Skeletal muscle cell (primary cell): ENCODE results near the gene PDE3B.
"Not testable (repeated sequence)": the region's sequence is repeated elsewhere in the genome, so short reads cannot be mapped to it uniquely, and the experiment has no call there.

Experiments
- DNase-seq: peaks from one replicate; pipeline ENCODE4 v3.0.0-alpha.2; 2010; ENCODE audit warnings: low read depth
- H3K4me3 ChIP-seq: 2 replicates; pipeline ENCODE4 v1.5.1; 2011; ENCODE audit warnings: low read depth, mild to moderate bottlenecking, control low read depth, low read length, moderate library complexity

PDE3B gene

GRCh38 chr11:14637868-14638409 is 5.7 kb upstream of the PDE3B start:
- no peak overlapping the region for H3K4me3 ChIP-seq
- DNase-seq, result no peak

DNA sequence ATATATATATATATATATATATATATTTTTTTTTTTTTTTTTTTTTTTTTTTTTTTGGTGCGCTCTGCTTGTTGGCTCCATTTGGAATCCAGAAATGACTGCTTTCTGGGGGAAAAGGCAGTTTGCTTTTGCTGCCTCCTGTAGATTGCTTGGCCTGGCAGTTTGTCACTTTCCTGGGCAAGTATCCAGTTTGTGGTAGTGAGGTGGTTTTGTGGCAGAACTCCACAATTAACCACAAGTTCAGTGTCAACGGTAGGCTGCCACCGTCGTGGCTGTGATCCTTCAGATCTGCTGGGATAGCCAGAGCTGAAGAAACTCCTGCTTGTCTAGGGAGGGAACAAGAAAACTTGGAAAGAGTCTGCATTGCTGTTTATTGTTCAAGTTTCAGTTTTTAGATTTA is 5.0 kb upstream of the PDE3B start:
- no peak overlapping the region for H3K4me3 ChIP-seq
- no peak for DNase-seq

DNA sequence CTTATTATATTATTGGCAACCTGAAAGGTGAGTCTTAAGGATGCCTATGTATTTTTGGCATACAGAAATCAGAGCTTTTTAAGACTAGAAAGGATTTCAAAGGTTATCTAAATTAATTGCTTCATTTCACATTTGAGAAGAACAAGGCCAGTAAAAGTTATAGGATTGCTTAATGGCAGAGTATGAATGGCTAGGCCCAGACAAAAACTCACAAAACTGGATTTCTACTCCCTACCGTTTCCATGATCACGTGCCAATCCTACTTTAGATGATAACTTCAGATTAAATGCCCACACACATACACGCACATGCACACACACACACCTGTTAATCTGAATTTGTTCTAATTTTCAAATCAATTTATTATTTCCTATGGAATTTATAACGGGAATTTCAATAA is 1.8 kb upstream of the PDE3B start:
- no peak for DNase-seq
- no peak overlapping the region for H3K4me3 ChIP-seq

- DNase-seq, result no peak
- H3K4me3 ChIP-seq, result no peak overlapping the region
Observed at GRCh38 chr11:14642453-14642852, 1.2 kb upstream of the PDE3B start.

GRCh38 chr11:14642873-14643696 is 519 bp upstream of the PDE3B start:
- no peak for DNase-seq
- peak overlapping the region; percentile 78 for H3K4me3 ChIP-seq

GRCh38 chr11:14644226-14645014 is 816 bp downstream of the PDE3B start:
- no peak for DNase-seq
- peak overlapping the region; percentile 78 for H3K4me3 ChIP-seq

- H3K4me3 ChIP-seq, result peak overlapping the region; percentile 78
- no peak for DNase-seq
Observed at GRCh38 chr11:14645015-14645912, 1.7 kb downstream of the PDE3B start.

- H3K4me3 ChIP-seq, result no peak overlapping the region
- no peak for DNase-seq
Observed at GRCh38 chr11:14645985-14646900, 2.6 kb downstream of the PDE3B start.

DNA sequence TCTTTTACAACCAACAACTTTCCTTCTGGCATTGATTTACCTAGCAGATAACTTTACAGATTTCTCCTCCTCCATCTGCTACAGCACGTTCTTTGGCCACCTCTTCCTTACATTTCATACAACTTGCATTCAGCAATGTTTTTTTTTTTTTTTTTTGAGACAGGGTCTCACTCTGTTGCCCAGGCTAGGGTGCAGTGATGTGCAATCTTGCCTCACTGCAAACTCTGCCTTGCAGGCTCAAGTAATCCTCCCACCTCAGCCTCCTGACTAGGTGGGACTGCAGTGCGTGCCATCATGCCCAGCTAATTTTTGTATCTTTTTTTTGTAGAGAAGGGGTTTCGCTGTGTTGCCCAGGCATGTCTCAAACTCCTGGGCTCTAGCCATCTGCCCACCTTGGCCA is 6.5 kb downstream of the PDE3B start:
- no peak for DNase-seq

DNA sequence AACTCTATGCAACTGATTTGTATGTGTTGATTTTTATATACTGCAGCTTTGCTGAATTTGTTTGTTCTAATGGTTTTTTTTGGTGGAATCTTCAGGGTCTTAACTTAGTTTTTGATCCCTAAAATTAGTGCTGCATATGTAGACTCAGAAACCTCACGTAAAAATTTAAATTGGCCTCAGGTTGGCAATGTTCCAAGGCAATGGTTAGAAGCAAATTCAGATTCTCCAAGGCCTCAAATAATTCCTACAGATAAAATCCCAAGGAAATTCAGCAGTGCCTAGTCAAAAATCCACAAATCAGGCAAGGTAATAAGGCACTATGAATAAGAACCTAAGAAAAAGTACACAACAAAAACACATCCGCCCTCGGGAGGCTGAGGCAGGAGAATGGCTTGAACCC is 9.5 kb downstream of the PDE3B start:
- H3K4me3 ChIP-seq, result no peak overlapping the region
- DNase-seq, result no peak

More for the DNA sequence above, 6.5 kb downstream of the PDE3B start:
- no peak overlapping the region for H3K4me3 ChIP-seq

DNA sequence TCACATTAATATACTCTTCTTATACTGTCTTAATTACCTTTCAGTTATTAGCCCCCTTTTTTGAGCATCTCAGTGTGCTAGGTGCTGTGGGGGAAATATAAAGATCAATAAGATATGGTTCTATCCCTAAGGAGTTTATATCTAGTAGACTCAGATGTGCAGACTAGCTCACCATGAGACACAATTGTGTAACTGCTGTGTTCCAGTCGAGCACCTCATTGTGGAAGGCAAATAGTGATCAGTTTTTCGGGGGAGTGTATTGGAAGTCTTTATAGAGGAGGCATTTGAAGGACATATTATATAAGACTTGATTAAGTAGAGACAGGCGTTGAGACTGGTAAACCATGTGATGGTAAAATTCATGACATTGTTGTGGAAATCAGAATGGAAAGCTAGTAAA is 11.8 kb downstream of the PDE3B start:
- H3K4me3 ChIP-seq, result no peak overlapping the region
- DNase-seq, result no peak

- no peak overlapping the region for H3K4me3 ChIP-seq
- DNase-seq, result no peak
Observed at GRCh38 chr11:14656536-14657457, 13.2 kb downstream of the PDE3B start.

GRCh38 chr11:14657841-14658240 is 14.2 kb downstream of the PDE3B start:
- H3K4me3 ChIP-seq, result no peak overlapping the region

DNA sequence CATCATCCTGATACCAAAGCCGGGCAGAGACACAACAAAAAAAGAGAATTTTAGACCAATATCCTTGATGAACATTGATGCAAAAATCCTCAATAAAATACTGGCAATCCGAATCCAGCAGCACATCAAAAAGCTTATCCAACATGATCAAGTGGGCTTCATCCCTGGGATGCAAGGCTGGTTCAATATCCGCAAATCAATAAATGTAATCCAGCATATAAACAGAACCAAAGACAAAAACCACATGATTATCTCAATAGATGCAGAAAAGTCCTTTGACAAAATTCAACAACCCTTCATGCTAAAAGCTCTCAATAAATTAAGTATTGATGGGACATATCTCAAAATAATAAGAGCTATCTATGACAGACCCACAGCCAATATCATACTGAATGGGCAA is 21.3 kb downstream of the PDE3B start:
- not testable (repeated sequence) for H3K4me3 ChIP-seq, DNase-seq

More at GRCh38 chr11:14657841-14658240, 14.2 kb downstream of the PDE3B start:
- no peak for DNase-seq

GRCh38 chr11:14667329-14667728 is 23.7 kb downstream of the PDE3B start:
- DNase-seq, result not testable (repeated sequence)

DNA sequence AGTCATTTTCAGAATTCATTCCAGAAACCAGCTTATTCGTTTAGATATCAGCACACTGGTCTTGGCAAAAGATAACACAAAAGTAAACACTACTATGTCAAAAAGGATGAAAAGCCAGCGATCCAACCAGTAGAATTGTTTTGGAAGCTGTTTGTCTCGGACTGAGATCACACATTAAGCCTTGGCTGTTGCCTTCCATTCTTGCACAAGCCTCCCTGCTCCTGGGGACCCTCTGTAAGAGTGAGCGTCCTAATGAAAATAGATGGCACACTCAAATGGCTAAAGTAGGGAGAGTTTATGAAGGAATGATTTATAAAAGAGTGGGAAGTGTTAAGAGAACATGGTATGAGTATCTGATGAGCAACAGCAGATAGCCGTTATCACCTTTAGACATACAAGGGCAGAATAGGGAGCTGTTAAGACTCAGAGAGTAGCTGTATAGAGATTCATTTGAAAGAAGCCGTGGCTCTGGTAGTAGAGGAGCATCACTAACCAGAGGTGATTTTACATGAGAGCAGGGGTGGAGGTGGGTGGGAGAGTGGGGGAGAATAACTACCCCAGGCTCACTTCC is 25.2 kb downstream of the PDE3B start:
- H3K4me3 ChIP-seq, result no peak overlapping the region
- DNase-seq, result no peak

More at GRCh38 chr11:14667329-14667728, 23.7 kb downstream of the PDE3B start:
- H3K4me3 ChIP-seq, result not testable (repeated sequence)

DNA sequence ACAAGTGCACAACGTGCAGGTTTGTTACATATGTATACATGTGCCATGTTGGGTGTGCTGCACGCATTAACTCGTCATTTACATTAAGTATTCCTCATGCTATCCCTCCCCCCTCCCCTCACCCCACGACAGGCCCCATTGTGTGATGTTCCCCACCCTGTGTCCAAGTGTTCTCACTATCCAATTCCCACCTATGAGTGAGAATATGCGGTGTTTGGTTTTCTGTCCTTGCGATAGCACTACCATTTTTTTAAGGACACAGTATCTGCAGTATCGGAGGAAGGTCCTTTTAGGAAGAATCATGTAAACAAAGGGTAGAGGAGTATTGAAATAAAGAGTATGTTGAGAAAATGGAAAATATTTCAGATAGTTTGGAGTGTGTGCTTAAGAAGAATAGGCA is 25.9 kb downstream of the PDE3B start:
- no peak overlapping the region for H3K4me3 ChIP-seq
- DNase-seq, result no peak
